Measurements from ENCODE around the gene CFL2. TPM values are rescaled to one million over a fixed set of nuclear protein-coding genes. Genes with fewer than 3 reads are reported as not detected.

Gene CFL2
- total RNA-seq, 1 donor from 2014 or later: 20.8 TPM

- no peaks in the 10 kb centered on the region for H3K9me3 Mint-ChIP-seq
- intact Hi-C loops (cut with micrococcal nuclease): no loop called here
- POLR2A ChIA-PET: interaction anchor here (0.7 kb wide), 1 partner anchor 44 kb away, joined by 6 read pairs; no protein-coding TSS in a partner anchor
- H3K4me1 Mint-ChIP-seq: peaks cover 11% of the 10 kb centered on the region
- no peak overlapping the region for H3K27ac Mint-ChIP-seq
- H3K27me3 Mint-ChIP-seq: no peaks in the 10 kb centered on the region
- H3K36me3 Mint-ChIP-seq (ENCODE audit: low read depth): no peaks in the 10 kb centered on the region
- CTCF ChIA-PET: no interaction called here
- H3K4me3 Mint-ChIP-seq: no peak overlapping the region
- DNase-seq: no peak
- ATAC-seq (ENCODE audit: low read depth): no peak
- no peak for TF ChIP-seq CTCF (IDR thresholded peaks at IDR 0.05)
Observed at GRCh38 chr14:34692348-34692747, 22.0 kb downstream of the CFL2 start.

DNA sequence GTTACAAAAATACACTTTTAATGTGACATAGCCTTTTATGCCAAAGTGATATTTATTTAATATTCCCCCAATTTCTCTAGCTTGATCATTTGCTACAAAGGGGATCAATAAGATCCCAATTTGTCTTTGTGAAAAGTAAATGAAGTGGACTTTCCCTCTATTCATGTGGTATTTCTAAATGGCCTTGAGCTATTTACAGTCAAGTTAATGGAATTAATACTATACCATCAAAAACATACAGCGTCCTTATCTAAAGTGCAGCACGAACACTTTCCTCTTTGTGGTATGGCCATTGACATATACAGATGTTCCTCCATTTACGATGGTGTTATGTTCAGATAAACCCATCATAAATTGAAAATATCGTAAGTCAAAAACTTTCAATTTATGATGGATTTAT lies 23.2 kb downstream of the CFL2 start:
- intact Hi-C loops (cut with micrococcal nuclease): no loop called here
- Mint-ChIP-seq H3K27ac (no peak overlapping the region), H3K27me3 (peaks cover 1% of the 10 kb centered on the region), H3K4me1 (peaks cover 11% of the 10 kb centered on the region), H3K4me3 (no peak overlapping the region), H3K9me3 (no peaks in the 10 kb centered on the region), H3K36me3 (ENCODE audit: low read depth) (no peaks in the 10 kb centered on the region)
- POLR2A ChIA-PET: interaction anchor here (0.6 kb wide), 1 partner anchor 11 kb away, joined by 3 read pairs; no protein-coding TSS in a partner anchor
- ATAC-seq (ENCODE audit: low read depth) (no peak), DNase-seq (no peak)
- CTCF ChIA-PET: no interaction called here
- TF ChIP-seq CTCF (IDR thresholded peaks at IDR 0.05): no peak

DNA sequence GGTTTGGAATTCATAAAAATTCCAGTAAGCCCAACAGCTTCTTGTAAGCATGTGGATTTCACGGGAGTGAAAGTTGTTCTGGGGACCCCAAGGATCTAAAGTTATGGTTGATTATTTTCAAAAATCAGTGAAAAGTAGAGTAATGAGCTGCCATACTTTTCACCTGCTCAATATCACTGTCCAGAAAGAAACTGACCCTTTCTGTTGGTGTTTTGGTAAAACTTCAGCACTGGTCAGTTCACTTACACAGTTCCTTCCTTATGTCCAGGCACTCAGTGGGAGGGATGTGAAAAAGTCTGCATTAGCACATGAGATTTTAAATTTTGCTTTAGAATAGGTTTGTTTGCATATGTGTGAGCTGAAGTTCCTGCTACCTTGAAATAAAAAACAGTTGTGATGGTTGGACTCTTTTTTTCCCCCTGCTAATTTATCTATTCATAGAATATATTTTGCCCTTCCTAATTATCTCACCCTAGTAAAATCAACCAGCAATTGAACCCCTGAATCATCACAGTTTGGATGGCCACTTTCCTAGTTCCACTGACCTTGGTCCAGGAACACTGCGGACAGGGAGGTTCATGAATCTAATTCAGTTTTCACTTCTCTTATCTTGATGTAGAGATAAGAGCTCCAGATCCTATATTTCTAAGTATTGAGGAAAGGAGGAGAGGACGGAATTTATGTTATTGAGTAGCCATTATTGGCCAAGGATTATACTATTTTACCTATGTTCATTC lies 25.8 kb downstream of the CFL2 start:
- intact Hi-C loops (cut with micrococcal nuclease): no loop called here
- ATAC-seq (ENCODE audit: low read depth) (no peak), DNase-seq (no peak)
- Mint-ChIP-seq H3K4me3 (no peak overlapping the region), H3K36me3 (ENCODE audit: low read depth) (no peaks in the 10 kb centered on the region), H3K27ac (no peak overlapping the region), H3K27me3 (peaks cover 8% of the 10 kb centered on the region), H3K4me1 (peaks cover 11% of the 10 kb centered on the region), H3K9me3 (no peaks in the 10 kb centered on the region)
- ChIA-PET POLR2A (no interaction called here), CTCF (no interaction called here)
- TF ChIP-seq CTCF (IDR thresholded peaks at IDR 0.05): no peak

- Mint-ChIP-seq H3K9me3 (no peaks in the 10 kb centered on the region), H3K27ac (no peak overlapping the region), H3K4me3 (no peak overlapping the region), H3K27me3 (peaks cover 8% of the 10 kb centered on the region), H3K4me1 (no peaks in the 10 kb centered on the region), H3K36me3 (ENCODE audit: low read depth) (no peaks in the 10 kb centered on the region)
- intact Hi-C loops (cut with micrococcal nuclease): no loop called here
- ChIA-PET CTCF (interaction anchor here (1.0 kb wide), 1 partner anchor 13 kb away, joined by 3 read pairs; no protein-coding TSS in a partner anchor), POLR2A (no interaction called here)
- DNase-seq (no peak), ATAC-seq (ENCODE audit: low read depth) (no peak)
- no peak for TF ChIP-seq CTCF (IDR thresholded peaks at IDR 0.05)
Observed at GRCh38 chr14:34685819-34686428, 28.5 kb downstream of the CFL2 start.

DNA sequence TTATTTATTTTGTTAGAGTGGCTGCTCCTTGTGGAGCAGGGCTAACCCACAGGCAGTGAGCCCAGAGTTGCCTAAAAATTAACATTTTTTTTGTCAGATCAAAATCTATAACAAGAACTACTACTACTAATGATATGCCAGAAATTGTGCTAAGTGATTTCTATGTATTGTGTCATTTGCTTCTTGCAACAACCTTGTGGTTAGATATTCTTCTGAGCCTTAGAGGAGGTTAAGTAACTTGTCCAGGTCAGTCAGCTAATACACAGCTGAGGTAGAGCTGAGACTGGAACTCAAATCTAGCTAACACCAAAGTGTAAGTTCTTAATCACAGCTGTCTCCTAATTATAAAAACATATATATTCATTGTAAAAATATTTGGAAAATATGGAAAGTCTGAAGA lies 29.8 kb downstream of the CFL2 start:
- Mint-ChIP-seq H3K4me3 (no peak overlapping the region), H3K4me1 (no peaks in the 10 kb centered on the region), H3K36me3 (ENCODE audit: low read depth) (no peaks in the 10 kb centered on the region), H3K27ac (no peak overlapping the region), H3K9me3 (no peaks in the 10 kb centered on the region), H3K27me3 (peaks cover 8% of the 10 kb centered on the region)
- no peak for TF ChIP-seq CTCF (IDR thresholded peaks at IDR 0.05)
- intact Hi-C loops (cut with micrococcal nuclease): no loop called here
- ATAC-seq (ENCODE audit: low read depth) (no peak), DNase-seq (no peak)
- ChIA-PET CTCF (interaction anchor here (1.8 kb wide), 1 partner anchor 15 kb away, joined by 4 read pairs; no protein-coding TSS in a partner anchor), POLR2A (no interaction called here)

All from activated B cell treated with CpG ODN at 0.5 μM for 24 hours (primary cell).